ENCODE results near the gene TYW3. TPM values are rescaled to one million over a fixed set of nuclear protein-coding genes. Genes with fewer than 3 reads are reported as not detected.

TYW3 gene
- total and polyA plus RNA-seq, 2 of the 13 experiments (the other 11 are each of a cell fraction or from before 2014, with no cell fraction given): 17.6 to 45.8 TPM

DNA sequence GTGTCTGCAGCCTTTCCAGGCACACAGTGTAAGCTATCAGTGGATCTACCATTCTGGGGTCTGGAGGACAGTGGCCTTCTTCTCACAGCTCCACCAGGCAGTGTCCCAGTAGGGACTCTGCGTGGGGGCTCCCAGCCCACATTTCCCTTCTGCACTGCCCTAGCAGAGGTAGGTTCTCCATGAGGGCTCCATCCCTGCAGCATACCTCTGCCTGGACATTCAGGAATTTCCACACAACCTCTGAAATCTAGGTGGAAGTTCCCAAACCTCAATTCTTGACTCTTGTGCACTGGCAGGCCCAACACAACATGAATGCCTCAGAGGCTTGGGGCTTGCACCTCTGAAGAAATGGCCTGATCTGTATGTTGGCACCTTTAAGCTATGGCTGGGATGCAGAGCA lies 6.9 kb upstream of the TYW3 start (continued):
- no peak for TF ChIP-seq TRAFD1 (CRISPR knock-in tag; IDR thresholded peaks at IDR 0.05; ENCODE audit: borderline replicate concordance)
- TF ChIP-seq ZNF350 (CRISPR knock-in tag; IDR thresholded peaks at IDR 0.05; ENCODE audit: borderline replicate concordance, low read depth): no peak
- no peak for TF ChIP-seq ZSCAN12 (CRISPR knock-in tag; IDR thresholded peaks at IDR 0.05)
- no peak for TF ChIP-seq MIXL1 (CRISPR knock-in tag; IDR thresholded peaks at IDR 0.05)
- TF ChIP-seq, protein P1, sequence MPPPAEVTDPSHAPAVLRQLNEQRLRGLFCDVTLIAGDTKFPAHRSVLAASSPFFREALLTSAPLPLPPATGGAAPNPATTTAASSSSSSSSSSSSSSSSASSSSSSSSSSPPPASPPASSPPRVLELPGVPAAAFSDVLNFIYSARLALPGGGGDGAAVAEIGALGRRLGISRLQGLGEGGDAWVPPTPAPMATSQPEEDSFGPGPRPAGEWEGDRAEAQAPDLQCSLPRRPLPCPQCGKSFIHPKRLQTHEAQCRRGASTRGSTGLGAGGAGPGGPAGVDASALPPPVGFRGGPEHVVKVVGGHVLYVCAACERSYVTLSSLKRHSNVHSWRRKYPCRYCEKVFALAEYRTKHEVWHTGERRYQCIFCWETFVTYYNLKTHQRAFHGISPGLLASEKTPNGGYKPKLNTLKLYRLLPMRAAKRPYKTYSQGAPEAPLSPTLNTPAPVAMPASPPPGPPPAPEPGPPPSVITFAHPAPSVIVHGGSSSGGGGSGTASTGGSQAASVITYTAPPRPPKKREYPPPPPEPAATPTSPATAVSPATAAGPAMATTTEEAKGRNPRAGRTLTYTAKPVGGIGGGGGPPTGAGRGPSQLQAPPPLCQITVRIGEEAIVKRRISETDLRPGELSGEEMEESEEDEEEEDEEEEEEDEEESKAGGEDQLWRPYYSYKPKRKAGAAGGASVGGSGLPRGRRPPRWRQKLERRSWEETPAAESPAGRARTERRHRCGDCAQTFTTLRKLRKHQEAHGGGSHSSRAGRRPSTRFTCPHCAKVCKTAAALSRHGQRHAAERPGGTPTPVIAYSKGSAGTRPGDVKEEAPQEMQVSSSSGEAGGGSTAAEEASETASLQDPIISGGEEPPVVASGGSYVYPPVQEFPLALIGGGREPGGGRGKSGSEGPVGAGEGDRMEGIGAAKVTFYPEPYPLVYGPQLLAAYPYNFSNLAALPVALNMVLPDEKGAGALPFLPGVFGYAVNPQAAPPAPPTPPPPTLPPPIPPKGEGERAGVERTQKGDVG (CRISPR knock-in tag; IDR thresholded peaks at IDR 0.05; ENCODE audit: borderline replicate concordance): no peak
- TF ChIP-seq ZSCAN29 (CRISPR knock-in tag; conservative IDR thresholded peaks at IDR 0.05): no peak
- 0 out of 2 replicates have a peak, but pooled peaks have one; percentile 28 for TF ChIP-seq ZNF280B (CRISPR knock-in tag; IDR thresholded peaks at IDR 0.05; ENCODE audit: borderline replicate concordance)
- TF ChIP-seq TCF7 (IDR thresholded peaks at IDR 0.05; ENCODE audit: low read depth): no peak

Measured in HepG2 (cell line).